A673 (cell line): Measurements from ENCODE around the gene SMARCA4.
"Not testable (repeated sequence)": the region's sequence is repeated elsewhere in the genome, so short reads cannot be mapped to it uniquely, and the experiment has no call there.

Experiments used
- EZH2 ChIP-seq: fragments of 200-600 bp; sonication (generic); IDR thresholded peaks from 2 replicates; pipeline ENCODE4 v1.6.1; 2017; ENCODE audit warnings: borderline replicate concordance, low read depth, mild to moderate bottlenecking, mixed read lengths, antibody characterized with exemption, low read length; ENCODE audit not compliant: poor library complexity, severe bottlenecking
- TF ChIP-seq, protein P1 (sequence below): fragments of 300-800, 200-600 bp; sonication (generic); conservative IDR thresholded peaks from 2 replicates; pipeline ENCODE4 v1.5.1; 2017; ENCODE audit warnings: low read depth, mild to moderate bottlenecking, antibody characterized with exemption, low read length, moderate library complexity, mixed read lengths

DNA sequence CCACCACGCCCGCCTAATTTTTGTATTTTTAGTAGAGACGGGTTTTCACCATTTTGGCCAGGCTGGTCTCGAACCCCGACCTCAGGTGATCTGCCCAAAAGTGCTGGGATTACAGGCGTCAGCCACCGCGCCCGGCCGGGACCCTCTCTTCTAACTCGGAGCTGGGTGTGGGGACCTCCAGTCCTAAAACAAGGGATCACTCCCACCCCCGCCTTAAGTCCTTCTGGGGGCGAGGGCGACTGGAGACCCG, 129.1 kb downstream of the SMARCA4 start:
- TF ChIP-seq, protein P1, sequence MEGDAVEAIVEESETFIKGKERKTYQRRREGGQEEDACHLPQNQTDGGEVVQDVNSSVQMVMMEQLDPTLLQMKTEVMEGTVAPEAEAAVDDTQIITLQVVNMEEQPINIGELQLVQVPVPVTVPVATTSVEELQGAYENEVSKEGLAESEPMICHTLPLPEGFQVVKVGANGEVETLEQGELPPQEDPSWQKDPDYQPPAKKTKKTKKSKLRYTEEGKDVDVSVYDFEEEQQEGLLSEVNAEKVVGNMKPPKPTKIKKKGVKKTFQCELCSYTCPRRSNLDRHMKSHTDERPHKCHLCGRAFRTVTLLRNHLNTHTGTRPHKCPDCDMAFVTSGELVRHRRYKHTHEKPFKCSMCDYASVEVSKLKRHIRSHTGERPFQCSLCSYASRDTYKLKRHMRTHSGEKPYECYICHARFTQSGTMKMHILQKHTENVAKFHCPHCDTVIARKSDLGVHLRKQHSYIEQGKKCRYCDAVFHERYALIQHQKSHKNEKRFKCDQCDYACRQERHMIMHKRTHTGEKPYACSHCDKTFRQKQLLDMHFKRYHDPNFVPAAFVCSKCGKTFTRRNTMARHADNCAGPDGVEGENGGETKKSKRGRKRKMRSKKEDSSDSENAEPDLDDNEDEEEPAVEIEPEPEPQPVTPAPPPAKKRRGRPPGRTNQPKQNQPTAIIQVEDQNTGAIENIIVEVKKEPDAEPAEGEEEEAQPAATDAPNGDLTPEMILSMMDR = not testable (repeated sequence)
- not testable (repeated sequence) for TF ChIP-seq EZH2
